SH-SY5Y (cell line): Measurements from ENCODE around the gene CCNB1.

Experiments
- GATA2 ChIP-seq: IDR thresholded peaks from 2 replicates; pipeline ENCODE4 v1.6.1; 2011; ENCODE audit warnings: mild to moderate bottlenecking, low read depth, low read length
- GATA3 ChIP-seq: IDR thresholded peaks from 2 replicates; pipeline ENCODE4 v1.6.1; 2011; ENCODE audit warnings: low read depth, mild to moderate bottlenecking, low read length, moderate library complexity

DNA sequence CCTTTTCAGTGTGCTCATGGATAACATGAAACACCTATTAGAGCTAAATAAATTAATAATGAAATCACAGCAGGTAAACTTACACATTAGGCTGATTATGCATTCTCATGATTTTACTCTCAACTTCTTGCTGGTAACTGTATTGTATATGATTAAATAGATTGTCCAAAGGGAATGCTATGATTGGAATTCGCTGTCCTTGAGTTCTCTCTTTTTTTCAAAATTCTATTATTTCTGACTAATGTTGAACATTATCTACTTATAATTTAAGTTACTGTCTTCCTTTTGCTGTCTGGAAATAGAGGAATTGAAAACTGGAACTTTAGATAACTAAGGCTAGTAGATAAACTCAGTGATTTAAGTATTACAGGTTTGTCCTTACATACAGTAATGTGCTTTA is 35.5 kb downstream of the CCNB1 start:
- TF ChIP-seq GATA2 (no peak), GATA3 (no peak)
